GM23338 (cell line): ENCODE results near the gene CBLN4. TPM values are rescaled to one million over a fixed set of nuclear protein-coding genes. Genes with fewer than 3 reads are reported as not detected.

Source experiments
- ATAC-seq: fragments of 200-7000 bp; cut with Tn5 transposase; 3 replicates; pipeline ENCODE4 v1.9.1; 2020
- DNase-seq: peaks from one replicate; pipeline ENCODE4 v3.0.0-alpha.2; 2015; ENCODE audit warnings: low spot score
- H2AFZ ChIP-seq: fragments of 200-600 bp; sonication (generic); 2 replicates; pipeline ENCODE4 v1.8.0; 2016; ENCODE audit warnings: antibody characterized with exemption, mild to moderate bottlenecking, moderate library complexity
- H3F3A ChIP-seq: fragments of 200-600 bp; sonication (generic); replicated peaks from 2 replicates; pipeline ENCODE4 v1.8.0; 2017; ENCODE audit warnings: antibody characterized with exemption, mixed run types, low read depth
- H3K27ac ChIP-seq: fragments of 200-600 bp; sonication (generic); 2 replicates; pipeline ENCODE4 v1.6.1; 2016; ENCODE audit warnings: low read depth
- H3K27me3 ChIP-seq: fragments of 200-600 bp; sonication (generic); 2 replicates; pipeline ENCODE4 v1.8.0; 2016; ENCODE audit warnings: mild to moderate bottlenecking, mixed run types, moderate library complexity; ENCODE audit not compliant: insufficient read depth
- H3K36me3 ChIP-seq: fragments of 200-600 bp; sonication (generic); 2 replicates; pipeline ENCODE4 v1.8.0; 2016; ENCODE audit warnings: mild to moderate bottlenecking; ENCODE audit not compliant: insufficient read depth
- H3K4me1 ChIP-seq: fragments of 200-600 bp; sonication (generic); 2 replicates; pipeline ENCODE4 v1.8.0; 2016; ENCODE audit warnings: mild to moderate bottlenecking, moderate library complexity; ENCODE audit not compliant: insufficient read depth
- H3K4me2 ChIP-seq: fragments of 200-600 bp; sonication (generic); 2 replicates; pipeline ENCODE4 v1.7.1; 2017; ENCODE audit warnings: mixed run types
- H3K4me3 ChIP-seq: fragments of 200-600 bp; sonication (generic); 2 replicates; pipeline ENCODE4 v1.6.1; 2016; ENCODE audit warnings: mixed run types
- H3K79me2 ChIP-seq: fragments of 200-600 bp; sonication (generic); replicated peaks from 2 replicates; pipeline ENCODE4 v1.8.0; 2017; ENCODE audit warnings: mild to moderate bottlenecking; ENCODE audit not compliant: insufficient read depth
- H3K9me2 ChIP-seq: fragments of 200-600 bp; sonication (generic); 2 replicates; pipeline ENCODE4 v1.8.0; 2017; ENCODE audit not compliant: insufficient read depth
- H4K20me1 ChIP-seq: fragments of 200-600 bp; sonication (generic); replicated peaks from 2 replicates; pipeline ENCODE4 v1.8.0; 2017; ENCODE audit warnings: mild to moderate bottlenecking; ENCODE audit not compliant: insufficient read depth
- H3K27ac Mint-ChIP-seq: 2 replicates; pipeline ENCODE4 v1.8.0; 2020; ENCODE audit warnings: inconsistent platforms, mild to moderate bottlenecking, moderate library complexity, mixed read lengths
- H3K27me3 Mint-ChIP-seq: 3 replicates; pipeline ENCODE4 v1.8.0; 2022; ENCODE audit warnings: low read depth, mild to moderate bottlenecking, moderate library complexity, mixed read lengths, inconsistent platforms; ENCODE audit not compliant: insufficient read depth, poor library complexity
- H3K36me3 Mint-ChIP-seq: 3 replicates; pipeline ENCODE4 v1.8.0; 2021; ENCODE audit warnings: low read depth, mild to moderate bottlenecking, inconsistent platforms, moderate library complexity, mixed read lengths
- H3K4me1 Mint-ChIP-seq: 3 replicates; pipeline ENCODE4 v1.8.0; 2020; ENCODE audit warnings: mild to moderate bottlenecking, inconsistent platforms, mixed read lengths
- H3K4me3 Mint-ChIP-seq: 3 replicates; pipeline ENCODE4 v1.8.0; 2021; ENCODE audit warnings: moderate library complexity, mild to moderate bottlenecking, inconsistent platforms, mixed read lengths
- H3K9me3 Mint-ChIP-seq: 3 replicates; pipeline ENCODE4 v1.8.0; 2020; ENCODE audit warnings: moderate library complexity, mild to moderate bottlenecking, inconsistent platforms, mixed read lengths
- CREB1 ChIP-seq: fragments of 250-450 bp; sonication (Bioruptor Pico); IDR thresholded peaks from 2 replicates; pipeline ENCODE4 v1.5.0; 2020; ENCODE audit warnings: low read depth, mild to moderate bottlenecking, moderate library complexity
- ETS1 ChIP-seq: IDR thresholded peaks from 2 replicates; pipeline ENCODE4 v1.6.1; 2016; ENCODE audit warnings: antibody characterized with exemption
- EZH2 ChIP-seq: fragments of 200-600 bp; sonication (generic); IDR thresholded peaks from one replicate; pipeline ENCODE4 v1.8.0; 2017; ENCODE audit warnings: antibody characterized with exemption, mild to moderate bottlenecking, low read depth; ENCODE audit not compliant: unreplicated experiment
- EZH2phosphoT487 ChIP-seq: fragments of 200-600 bp; sonication (generic); IDR thresholded peaks from one replicate; pipeline ENCODE4 v1.8.1; 2018; ENCODE audit warnings: antibody characterized with exemption; ENCODE audit not compliant: unreplicated experiment
- JUNB ChIP-seq: IDR thresholded peaks from one replicate; pipeline ENCODE4 v1.6.1; 2016; ENCODE audit warnings: antibody characterized with exemption; ENCODE audit not compliant: unreplicated experiment
- NANOG ChIP-seq: IDR thresholded peaks from 2 replicates; pipeline ENCODE4 v1.6.1; 2016; ENCODE audit warnings: antibody characterized with exemption, borderline replicate concordance
- POLR2AphosphoS5 ChIP-seq: IDR thresholded peaks from 2 replicates; pipeline ENCODE4 v1.6.1; 2016; ENCODE audit warnings: antibody characterized with exemption, low read depth
- STAT1 ChIP-seq: IDR thresholded peaks from one replicate; pipeline ENCODE4 v1.6.1; 2016; ENCODE audit warnings: antibody characterized with exemption; ENCODE audit not compliant: unreplicated experiment
- ZNF114 ChIP-seq: fragments of 250-450 bp; sonication (Bioruptor Pico); IDR thresholded peaks from 2 replicates; pipeline ENCODE4 v1.5.0; 2020; ENCODE audit warnings: mild to moderate bottlenecking, moderate library complexity
- ZNF331 ChIP-seq: fragments of 250-450 bp; sonication (Bioruptor Pico); IDR thresholded peaks from 2 replicates; pipeline ENCODE4 v1.5.0; 2020; ENCODE audit warnings: low read depth, mild to moderate bottlenecking, moderate library complexity
- ZNF462 ChIP-seq: fragments of 250-450 bp; sonication (Bioruptor Pico); IDR thresholded peaks from 2 replicates; pipeline ENCODE4 v1.5.0; 2020; ENCODE audit warnings: mild to moderate bottlenecking, moderate library complexity
- long read RNA-seq: library from polyadenylated mRNA; unstranded; transcript quantifications from one replicate; pipeline ENCODE4 v2.0.0, GENCODE V29; 2020; ENCODE audit not compliant: unreplicated experiment
- polyA plus RNA-seq: library from polyadenylated mRNA; unstranded; fragments of >200 nt; fragmentation: Nextera tagmentation; extraction: Ambion mirVana; gene quantifications from 2 replicates; pipeline ENCODE4 v1.2.1, GENCODE V29; 2016
- total RNA-seq: library from RNA; depleted of rRNA; stranded (reverse); fragments of >200 nt; shearing (Covaris generic); gene quantifications from 2 replicates; pipeline ENCODE4 v1.2.3, GENCODE V29; 2014; rRNA removed
- TF ChIP-seq, protein P1 (sequence below), 2 experiments: fragments of 200-600 bp in 1 of 2; sonication (generic) in 1 of 2; conservative IDR thresholded peaks; 2 replicates each; pipeline versions ENCODE4 v1.5.1 to v1.6.1; 2016 to 2017; ENCODE audit warnings: antibody characterized with exemption in 2 of 2, low read depth in 2 of 2, mild to moderate bottlenecking in 2 of 2, moderate library complexity in 1 of 2
- TF ChIP-seq, protein P2 (sequence below): IDR thresholded peaks from one replicate; pipeline ENCODE4 v1.6.1; 2018; ENCODE audit warnings: antibody characterized with exemption; ENCODE audit not compliant: unreplicated experiment

Gene CBLN4
- total RNA-seq (not detected in 2 replicates), polyA plus RNA-seq (not detected in 2 replicates)
- long read RNA-seq, result 0 reads

DNA sequence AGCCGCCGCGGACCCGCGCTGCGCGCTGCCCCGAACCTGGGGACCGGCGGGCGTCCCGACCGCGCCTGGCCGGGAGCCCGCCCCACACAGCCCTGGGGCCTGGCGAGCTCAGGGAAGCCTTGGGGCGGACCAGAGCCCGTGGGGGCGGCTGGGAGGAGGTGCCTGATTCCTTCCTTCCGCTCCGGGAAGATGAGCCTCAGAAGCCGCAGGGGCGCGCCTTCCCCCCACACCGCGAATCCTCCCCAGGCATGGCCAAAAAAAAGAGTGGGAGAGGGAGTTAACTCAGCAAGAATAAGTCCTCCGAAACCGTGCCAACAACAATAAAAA lies at the start of gene CBLN4:
Gene CBLN4, minus strand, starts transcription at position 131 of the 327 bp plus-strand sequence. CDS start 1,348 bp downstream, outside the sequence.
- H2AFZ ChIP-seq, result no peak within 1 kb of the TSS
- H4K20me1 ChIP-seq, result no peaks in the 10 kb centered on the region
- H3K27ac ChIP-seq, result no peak within 1 kb of the TSS
- peaks cover 45% of the 10 kb centered on the region for H3K36me3 Mint-ChIP-seq
- H3K27ac Mint-ChIP-seq, result no peak within 1 kb of the TSS
- H3K4me3 Mint-ChIP-seq, result no peak within 1 kb of the TSS
- peaks cover 10% of the 10 kb centered on the region for H3K36me3 ChIP-seq
- no peaks in the 10 kb centered on the region for H3K9me2 ChIP-seq
- H3K9me3 Mint-ChIP-seq, result peaks cover 95% of the 10 kb centered on the region
- H3K4me1 ChIP-seq, result no peaks in the 10 kb centered on the region
- no peaks in the 10 kb centered on the region for H3K27me3 ChIP-seq
- H3F3A ChIP-seq, result no peaks in the 10 kb centered on the region
- no peak for ATAC-seq
- no peaks in the 10 kb centered on the region for H3K79me2 ChIP-seq
- H3K4me2 ChIP-seq, result no peak within 1 kb of the TSS
- no peak for DNase-seq
- no peaks in the 10 kb centered on the region for H3K27me3 Mint-ChIP-seq
- H3K4me3 ChIP-seq, result no peak within 1 kb of the TSS
- no peaks in the 10 kb centered on the region for H3K4me1 Mint-ChIP-seq
- TF ChIP-seq JUNB, result no peak
- TF ChIP-seq, protein P1, sequence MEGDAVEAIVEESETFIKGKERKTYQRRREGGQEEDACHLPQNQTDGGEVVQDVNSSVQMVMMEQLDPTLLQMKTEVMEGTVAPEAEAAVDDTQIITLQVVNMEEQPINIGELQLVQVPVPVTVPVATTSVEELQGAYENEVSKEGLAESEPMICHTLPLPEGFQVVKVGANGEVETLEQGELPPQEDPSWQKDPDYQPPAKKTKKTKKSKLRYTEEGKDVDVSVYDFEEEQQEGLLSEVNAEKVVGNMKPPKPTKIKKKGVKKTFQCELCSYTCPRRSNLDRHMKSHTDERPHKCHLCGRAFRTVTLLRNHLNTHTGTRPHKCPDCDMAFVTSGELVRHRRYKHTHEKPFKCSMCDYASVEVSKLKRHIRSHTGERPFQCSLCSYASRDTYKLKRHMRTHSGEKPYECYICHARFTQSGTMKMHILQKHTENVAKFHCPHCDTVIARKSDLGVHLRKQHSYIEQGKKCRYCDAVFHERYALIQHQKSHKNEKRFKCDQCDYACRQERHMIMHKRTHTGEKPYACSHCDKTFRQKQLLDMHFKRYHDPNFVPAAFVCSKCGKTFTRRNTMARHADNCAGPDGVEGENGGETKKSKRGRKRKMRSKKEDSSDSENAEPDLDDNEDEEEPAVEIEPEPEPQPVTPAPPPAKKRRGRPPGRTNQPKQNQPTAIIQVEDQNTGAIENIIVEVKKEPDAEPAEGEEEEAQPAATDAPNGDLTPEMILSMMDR (conservative IDR thresholded peaks at IDR 0.05; ENCODE audit: low read depth in 2 of 2), result no peak
- TF ChIP-seq ZNF331 (CRISPR knock-in tag), result no peak
- TF ChIP-seq ZNF462 (CRISPR knock-in tag), result no peak
- no peak for TF ChIP-seq CREB1 (CRISPR knock-in tag)
- TF ChIP-seq STAT1, result no peak
- no peak for TF ChIP-seq ZNF114 (CRISPR knock-in tag)
- TF ChIP-seq, protein P2, sequence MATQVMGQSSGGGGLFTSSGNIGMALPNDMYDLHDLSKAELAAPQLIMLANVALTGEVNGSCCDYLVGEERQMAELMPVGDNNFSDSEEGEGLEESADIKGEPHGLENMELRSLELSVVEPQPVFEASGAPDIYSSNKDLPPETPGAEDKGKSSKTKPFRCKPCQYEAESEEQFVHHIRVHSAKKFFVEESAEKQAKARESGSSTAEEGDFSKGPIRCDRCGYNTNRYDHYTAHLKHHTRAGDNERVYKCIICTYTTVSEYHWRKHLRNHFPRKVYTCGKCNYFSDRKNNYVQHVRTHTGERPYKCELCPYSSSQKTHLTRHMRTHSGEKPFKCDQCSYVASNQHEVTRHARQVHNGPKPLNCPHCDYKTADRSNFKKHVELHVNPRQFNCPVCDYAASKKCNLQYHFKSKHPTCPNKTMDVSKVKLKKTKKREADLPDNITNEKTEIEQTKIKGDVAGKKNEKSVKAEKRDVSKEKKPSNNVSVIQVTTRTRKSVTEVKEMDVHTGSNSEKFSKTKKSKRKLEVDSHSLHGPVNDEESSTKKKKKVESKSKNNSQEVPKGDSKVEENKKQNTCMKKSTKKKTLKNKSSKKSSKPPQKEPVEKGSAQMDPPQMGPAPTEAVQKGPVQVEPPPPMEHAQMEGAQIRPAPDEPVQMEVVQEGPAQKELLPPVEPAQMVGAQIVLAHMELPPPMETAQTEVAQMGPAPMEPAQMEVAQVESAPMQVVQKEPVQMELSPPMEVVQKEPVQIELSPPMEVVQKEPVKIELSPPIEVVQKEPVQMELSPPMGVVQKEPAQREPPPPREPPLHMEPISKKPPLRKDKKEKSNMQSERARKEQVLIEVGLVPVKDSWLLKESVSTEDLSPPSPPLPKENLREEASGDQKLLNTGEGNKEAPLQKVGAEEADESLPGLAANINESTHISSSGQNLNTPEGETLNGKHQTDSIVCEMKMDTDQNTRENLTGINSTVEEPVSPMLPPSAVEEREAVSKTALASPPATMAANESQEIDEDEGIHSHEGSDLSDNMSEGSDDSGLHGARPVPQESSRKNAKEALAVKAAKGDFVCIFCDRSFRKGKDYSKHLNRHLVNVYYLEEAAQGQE, result no peak
- TF ChIP-seq EZH2phosphoT487, result no peak
- no peak for TF ChIP-seq POLR2AphosphoS5
- TF ChIP-seq NANOG, result no peak
- TF ChIP-seq ETS1, result no peak
- TF ChIP-seq EZH2, result no peak
